ENCODE results near the gene ESYT3.
"Not testable (repeated sequence)": the region's sequence is repeated elsewhere in the genome, so short reads cannot be mapped to it uniquely, and the experiment has no call there.

The ESYT3 gene

GRCh38 chr3:138407236-138407907, 27.0 kb upstream of the ESYT3 start:
- no peak overlapping the region for H3K27ac ChIP-seq
- DNase-seq (ENCODE audit: low read depth, low spot score), result no peak

DNA sequence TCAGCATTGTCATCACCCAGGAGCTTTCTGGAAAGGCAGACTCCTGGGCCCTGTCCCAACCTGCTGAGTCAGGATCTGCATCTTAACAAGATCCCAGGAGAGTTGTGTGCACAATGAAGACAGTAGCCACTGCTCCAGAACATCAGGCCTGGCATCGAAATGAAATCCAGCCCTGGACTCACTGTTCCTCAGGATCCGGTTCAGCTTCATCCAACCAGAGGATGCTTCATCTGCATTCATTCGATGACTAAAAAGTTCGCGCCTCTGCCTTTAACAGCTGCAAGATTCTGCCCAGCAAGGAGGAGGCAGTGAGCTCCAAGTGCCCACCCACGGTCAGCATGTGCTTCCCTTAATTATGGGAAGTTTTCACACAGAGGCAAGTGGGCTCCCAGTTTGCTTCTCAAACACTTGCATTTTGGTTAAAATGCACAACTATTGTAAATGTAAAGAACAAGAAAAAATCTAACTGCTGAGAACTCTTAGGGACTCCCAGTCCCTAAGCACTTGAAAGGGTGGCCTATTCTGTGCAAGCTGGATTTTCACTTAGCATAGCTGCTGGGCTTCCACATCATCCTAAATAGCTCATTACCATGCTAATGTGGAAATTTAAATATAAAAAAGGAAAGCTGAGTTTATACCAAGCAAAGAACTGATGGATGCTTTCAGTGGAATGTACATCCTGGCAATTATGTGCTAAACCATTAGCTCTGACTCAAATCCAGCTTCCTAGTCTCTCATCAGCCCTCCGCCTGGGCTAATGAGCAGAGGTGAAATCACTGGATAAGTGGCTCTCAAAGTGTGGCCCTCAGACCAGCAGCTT, 25.5 kb upstream of the ESYT3 start:
- no peak for DNase-seq (ENCODE audit: low read depth, low spot score)
- H3K27ac ChIP-seq, result no peak overlapping the region

- DNase-seq (ENCODE audit: low read depth, low spot score), result no peak
- no peak overlapping the region for H3K27ac ChIP-seq
These were observed 21.4 kb upstream of the ESYT3 start for GRCh38 chr3:138412821-138413551.

DNA sequence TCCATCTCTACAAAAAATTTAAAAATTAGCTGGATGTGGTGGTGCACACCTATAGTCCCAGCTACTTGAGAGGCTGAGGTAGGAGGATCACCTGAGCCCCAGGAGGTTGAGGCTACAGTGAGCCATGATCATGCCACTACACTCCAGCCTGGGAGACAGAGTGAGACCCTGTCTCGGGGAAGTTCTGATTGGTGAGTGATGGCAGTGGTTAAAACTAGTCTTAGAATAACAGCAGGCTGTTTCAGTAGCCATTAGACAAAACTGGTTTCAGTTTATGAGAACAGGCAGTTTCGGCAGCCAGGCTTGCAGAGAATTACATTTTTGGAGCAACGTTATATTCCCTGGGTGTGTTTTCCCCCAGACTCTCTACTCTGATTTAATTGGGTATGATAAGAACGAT, 18.2 kb upstream of the ESYT3 start:
- DNase-seq (ENCODE audit: low read depth, low spot score); H3K27ac ChIP-seq: not testable (repeated sequence)

DNA sequence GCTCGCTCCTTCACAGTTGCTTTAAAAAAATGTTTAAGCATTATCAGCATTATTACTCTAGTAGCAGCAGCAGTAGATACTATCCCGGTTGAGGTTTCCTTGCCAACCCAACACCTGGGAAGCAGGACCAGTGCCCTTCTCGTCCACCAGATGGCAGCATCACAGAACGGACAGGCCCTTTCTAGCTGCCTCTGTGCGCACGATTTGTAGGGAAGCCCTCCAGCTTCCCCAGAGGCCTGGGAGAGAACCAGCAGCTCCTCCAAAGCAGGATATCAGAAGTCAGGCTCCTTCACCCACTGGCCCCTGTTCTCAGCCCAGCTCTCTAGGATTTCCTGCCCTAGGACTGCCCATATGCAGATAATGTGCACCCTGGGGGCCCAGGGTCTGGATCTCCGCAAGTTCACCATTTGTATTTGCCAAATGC, 16.8 kb upstream of the ESYT3 start:
- DNase-seq (ENCODE audit: low read depth, low spot score), result no peak
- no peak overlapping the region for H3K27ac ChIP-seq

DNA sequence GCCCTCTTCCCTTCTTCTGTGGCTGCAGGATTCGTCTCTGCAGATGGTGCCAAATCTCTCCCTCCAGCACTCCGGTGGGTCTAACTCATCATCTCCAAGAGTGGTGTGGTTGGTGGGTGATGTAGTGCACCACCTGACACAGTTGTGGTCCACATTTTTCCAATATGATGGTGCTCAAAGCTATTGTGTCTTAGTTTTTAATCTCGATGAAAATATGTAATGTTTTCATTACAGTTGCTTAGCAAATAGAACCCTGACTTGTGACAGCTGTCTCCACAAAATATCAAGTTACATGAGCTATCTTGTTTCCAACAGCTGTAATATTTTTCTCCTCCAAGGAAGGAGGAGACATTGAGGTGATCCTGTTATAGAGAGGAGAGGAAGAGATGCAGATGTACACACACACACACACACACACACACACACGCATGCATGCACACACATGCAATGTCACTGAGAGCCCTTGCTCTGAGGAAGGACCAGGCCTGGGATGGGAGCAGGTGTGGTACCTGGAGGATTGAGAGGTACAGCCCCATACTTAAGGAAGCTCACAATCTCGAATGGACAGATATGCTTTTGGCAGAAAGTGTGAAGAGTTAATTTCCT, 15.7 kb upstream of the ESYT3 start:
- H3K27ac ChIP-seq, result no peak overlapping the region
- no peak for DNase-seq (ENCODE audit: low read depth, low spot score)

DNA sequence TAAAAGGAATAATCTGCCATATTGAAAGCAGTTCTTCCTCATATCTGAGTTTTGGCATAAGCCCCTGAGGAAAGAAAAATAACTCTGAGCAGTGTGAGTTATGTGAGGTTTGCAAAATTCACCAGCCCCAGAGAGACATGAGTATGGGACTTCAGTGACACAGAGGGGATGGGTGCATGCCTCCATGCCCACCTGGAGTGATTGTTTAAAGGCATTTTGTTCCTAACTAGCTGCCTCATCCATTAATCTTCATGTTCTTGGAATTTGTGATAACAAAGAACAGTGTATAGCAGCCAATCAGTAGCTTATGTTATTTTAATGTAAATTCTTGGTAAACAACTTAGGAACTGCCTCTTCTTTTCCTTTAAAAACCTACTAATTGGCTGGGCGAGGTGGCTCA, 11.1 kb upstream of the ESYT3 start:
- DNase-seq (ENCODE audit: low read depth, low spot score), result no peak
- no peak overlapping the region for H3K27ac ChIP-seq

DNA sequence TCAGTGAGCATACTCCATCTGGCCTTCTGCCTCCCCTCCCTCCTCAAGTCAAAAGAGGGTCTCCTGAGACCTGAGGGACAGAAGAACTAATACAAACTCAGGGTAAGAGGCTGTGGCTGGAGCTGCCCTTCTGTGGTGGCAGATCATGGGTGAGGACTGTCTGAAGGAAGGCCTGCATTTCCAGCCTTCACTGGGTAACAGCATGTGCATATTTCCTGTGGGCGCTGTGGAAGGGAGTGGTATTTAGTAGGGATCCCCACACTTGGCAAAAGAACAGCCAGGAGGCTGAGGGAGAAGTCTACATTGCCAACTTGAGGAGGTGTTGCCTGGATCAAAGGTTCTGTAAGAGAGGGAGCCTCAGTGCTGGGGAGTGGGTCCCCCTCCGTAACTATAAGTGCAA, 10.1 kb upstream of the ESYT3 start:
- DNase-seq (ENCODE audit: low read depth, low spot score), result no peak
- H3K27ac ChIP-seq, result no peak overlapping the region

DNA sequence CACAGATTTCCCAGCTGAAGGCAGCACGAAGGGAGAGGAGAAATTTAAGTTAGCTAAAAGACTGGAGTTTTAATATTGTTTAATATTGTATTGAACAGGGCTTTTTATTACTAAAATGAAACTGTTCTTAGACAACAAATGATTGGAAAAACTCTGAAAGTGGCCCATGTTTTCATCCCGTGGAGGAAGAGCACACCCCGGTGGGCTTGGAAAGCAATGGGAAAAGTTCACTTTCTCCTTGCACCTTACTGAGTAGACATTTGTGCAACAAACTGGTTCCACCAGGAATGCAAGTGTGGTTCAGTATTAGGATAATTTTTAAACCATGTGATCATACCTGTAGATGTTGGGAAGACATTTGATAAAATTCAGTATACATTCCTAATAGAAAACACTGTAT, 8.2 kb upstream of the ESYT3 start:
- no peak for DNase-seq (ENCODE audit: low read depth, low spot score)
- no peak overlapping the region for H3K27ac ChIP-seq

DNA sequence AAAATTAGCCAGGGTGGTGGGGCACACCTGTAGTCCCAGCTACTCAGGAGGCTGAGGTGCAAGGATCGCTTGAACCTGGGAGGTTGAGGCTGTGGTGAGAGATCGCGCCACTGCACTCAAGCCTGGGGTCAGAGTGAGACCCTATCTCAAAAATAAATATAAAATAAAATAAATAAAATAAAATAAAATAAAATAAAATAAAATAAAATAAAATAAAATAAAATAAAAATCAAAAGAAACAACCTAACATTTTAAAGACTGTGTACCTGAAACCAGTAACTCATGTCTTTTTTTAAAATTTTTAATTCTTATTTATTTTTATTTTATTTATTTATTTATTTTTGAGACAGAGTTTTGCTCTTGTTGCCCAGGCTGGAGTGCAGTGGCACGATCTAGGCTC, 7.7 kb upstream of the ESYT3 start:
- not testable (repeated sequence) for DNase-seq (ENCODE audit: low read depth, low spot score); H3K27ac ChIP-seq

GRCh38 chr3:138429665-138430064, 4.8 kb upstream of the ESYT3 start:
- H3K27ac ChIP-seq, result no peak overlapping the region
- no peak for DNase-seq (ENCODE audit: low read depth, low spot score)

DNA sequence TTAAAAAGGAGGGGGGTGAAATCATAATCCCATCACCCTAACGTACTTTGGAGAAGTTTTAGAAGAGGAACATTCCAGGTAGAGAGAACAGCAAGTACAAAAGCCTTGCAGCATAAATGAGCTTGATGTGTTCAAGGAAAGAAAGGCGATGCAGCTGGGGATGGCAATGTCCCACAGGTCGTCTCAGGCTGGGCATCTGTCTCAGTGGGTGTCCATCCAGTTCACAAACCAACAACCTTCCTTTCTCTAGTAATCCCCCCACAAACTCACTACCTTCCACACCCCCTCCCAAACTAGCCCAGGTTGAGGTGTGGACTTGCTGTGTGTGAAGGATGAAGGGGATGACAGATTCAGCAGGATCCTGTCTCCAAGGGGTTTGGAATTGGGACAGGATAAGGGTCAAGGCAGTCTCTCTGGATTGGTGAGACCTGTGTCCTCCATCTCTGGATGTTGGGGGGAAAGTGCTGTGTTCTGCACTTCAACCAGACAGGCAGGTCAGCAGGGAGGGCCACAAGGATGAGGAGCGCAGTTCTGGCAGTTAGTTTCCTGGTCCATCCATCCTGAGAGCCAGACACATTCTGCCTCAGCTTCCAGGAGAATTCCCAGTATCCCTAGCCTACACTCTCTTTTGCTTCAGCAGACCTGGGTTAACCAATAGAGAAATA, 1.7 kb upstream of the ESYT3 start:
- no peak for DNase-seq (ENCODE audit: low read depth, low spot score)
- H3K27ac ChIP-seq, result no peak overlapping the region

- DNase-seq (ENCODE audit: low read depth, low spot score), result no peak
- no peak overlapping the region for H3K27ac ChIP-seq
These were observed 532 bp upstream of the ESYT3 start for GRCh38 chr3:138433892-138434275.

GRCh38 chr3:138434875-138435772, 708 bp downstream of the ESYT3 start:
- DNase-seq (ENCODE audit: low read depth, low spot score), result no peak
- H3K27ac ChIP-seq, result peak overlapping the region; percentile 31

DNA sequence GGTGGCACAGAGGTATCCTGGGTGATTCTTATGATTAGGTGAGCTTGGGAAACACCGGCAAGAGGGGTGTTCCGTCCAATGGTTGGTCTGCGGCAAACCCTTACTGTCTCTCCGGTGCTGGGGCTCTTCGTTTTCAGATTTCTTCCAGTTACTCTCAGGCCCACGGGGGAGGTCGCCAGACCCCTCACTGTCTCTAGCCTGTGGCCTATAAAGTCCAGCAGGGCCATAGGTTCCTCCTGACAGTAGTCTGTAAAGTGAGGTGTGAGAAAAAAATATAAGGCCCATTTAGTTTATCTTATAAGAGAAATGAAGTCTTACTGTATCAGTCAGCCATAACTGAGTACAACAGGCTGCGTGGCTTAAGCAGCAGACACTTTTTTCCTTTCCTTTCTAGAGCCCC, 1.4 kb downstream of the ESYT3 start:
- H3K27ac ChIP-seq, result no peak overlapping the region
- no peak for DNase-seq (ENCODE audit: low read depth, low spot score)

DNA sequence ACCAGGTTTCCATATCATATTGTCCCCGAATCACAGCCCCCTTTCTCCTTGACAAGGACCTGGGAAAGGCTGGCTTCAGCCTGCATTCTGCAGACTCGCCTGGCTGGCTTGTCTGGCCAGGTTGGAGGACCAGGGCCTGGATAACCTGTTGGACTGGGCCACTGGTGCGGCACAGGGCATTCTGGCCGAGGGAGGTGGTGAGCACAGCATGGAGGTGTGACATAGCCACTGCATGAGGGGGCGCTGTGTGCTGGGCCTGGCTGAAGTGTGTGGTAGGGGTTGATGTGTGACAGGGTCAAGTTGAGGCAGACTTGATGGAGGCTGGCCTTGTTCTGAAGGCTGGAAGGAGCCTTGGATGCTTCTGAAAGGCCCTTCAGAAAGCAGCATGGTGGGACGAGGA, 2.9 kb downstream of the ESYT3 start:
- no peak for DNase-seq (ENCODE audit: low read depth, low spot score)
- H3K27ac ChIP-seq, result no peak overlapping the region

DNA sequence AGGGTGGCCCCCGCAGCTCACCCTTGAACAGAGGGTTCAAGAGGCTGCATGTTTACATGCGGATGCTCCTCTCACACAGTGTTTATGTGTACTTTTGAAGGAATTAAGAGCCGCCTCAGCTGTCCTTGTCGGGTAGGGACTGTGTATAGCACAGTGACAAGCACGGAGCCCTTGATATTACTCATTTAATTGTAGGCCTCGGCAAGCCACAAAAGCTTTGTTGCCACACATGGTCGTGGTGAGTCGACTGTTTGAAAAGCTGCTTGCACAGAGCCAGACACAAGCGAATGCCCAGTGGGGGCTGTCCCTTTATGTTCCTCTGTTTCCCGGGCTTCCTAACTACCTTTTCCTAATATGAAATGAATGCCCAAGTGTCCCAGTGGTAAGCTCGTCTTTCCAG, 4.5 kb downstream of the ESYT3 start:
- DNase-seq (ENCODE audit: low read depth, low spot score), result no peak

DNA sequence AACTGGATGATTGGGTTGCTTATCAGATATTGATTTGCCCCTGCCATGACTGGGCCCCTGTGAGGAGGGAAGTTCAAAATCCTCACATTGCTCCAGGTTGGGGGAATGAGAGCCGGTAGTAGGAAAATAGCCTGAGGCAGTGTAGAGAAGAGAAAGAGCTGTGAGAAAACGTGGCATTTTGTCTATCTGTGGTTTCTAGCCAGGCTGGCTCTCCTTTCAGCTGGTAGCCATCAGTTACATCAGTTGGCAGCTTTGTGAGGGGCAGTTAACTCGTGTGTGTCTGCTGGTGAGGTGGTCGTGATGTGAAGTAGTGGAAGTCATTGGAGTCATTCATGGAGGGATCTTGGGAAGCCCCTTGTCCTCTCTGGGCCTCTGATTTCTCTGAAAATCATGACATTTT, 5.2 kb downstream of the ESYT3 start:
- no peak overlapping the region for H3K27ac ChIP-seq
- no peak for DNase-seq (ENCODE audit: low read depth, low spot score)

More for the DNA sequence above, 4.5 kb downstream of the ESYT3 start:
- H3K27ac ChIP-seq, result no peak overlapping the region

GRCh38 chr3:138440121-138440521, 5.7 kb downstream of the ESYT3 start:
- H3K27ac ChIP-seq, result peak overlapping the region; percentile 32

More at GRCh38 chr3:138440121-138440521, 5.7 kb downstream of the ESYT3 start:
- DNase-seq (ENCODE audit: low read depth, low spot score), result no peak
